Loucy (cell line): ENCODE data around the gene MMADHC.

Experiments
- H2AFZ ChIP-seq: fragments of 200-600 bp; sonication (generic); 2 replicates; pipeline ENCODE4 v1.6.0; 2016; ENCODE audit warnings: antibody characterized with exemption, mild to moderate bottlenecking, low read length, moderate library complexity
- H3F3A ChIP-seq: fragments of 200-600 bp; 2 replicates; pipeline ENCODE4 v1.6.0; 2016; ENCODE audit warnings: antibody characterized with exemption, low read depth, mild to moderate bottlenecking
- H3K27me3 ChIP-seq: fragments of 200-600 bp; sonication (generic); 2 replicates; pipeline ENCODE4 v1.6.1; 2014; ENCODE audit warnings: low read length, mild to moderate bottlenecking; ENCODE audit not compliant: insufficient read depth, poor library complexity, severe bottlenecking
- H3K36me3 ChIP-seq: fragments of 200-600 bp; sonication (generic); 2 replicates; pipeline ENCODE4 v1.6.1; 2016; ENCODE audit warnings: low read length; ENCODE audit not compliant: insufficient read depth
- H3K4me1 ChIP-seq: fragments of 200-600 bp; sonication (generic); 2 replicates; pipeline ENCODE4 v1.5.1; 2014; ENCODE audit warnings: low read length, mild to moderate bottlenecking; ENCODE audit not compliant: insufficient read depth, poor library complexity, severe bottlenecking
- H3K4me2 ChIP-seq: fragments of 200-600 bp; sonication (generic); 2 replicates; pipeline ENCODE4 v1.6.0; 2014; ENCODE audit warnings: antibody characterized with exemption, low read length, low read depth, mild to moderate bottlenecking; ENCODE audit not compliant: poor library complexity, severe bottlenecking
- H3K4me3 ChIP-seq: fragments of 200-600 bp; sonication (generic); 2 replicates; pipeline ENCODE4 v1.5.1; 2014; ENCODE audit warnings: low read length, mild to moderate bottlenecking, mixed read lengths; ENCODE audit not compliant: poor library complexity, severe bottlenecking
- H3K79me2 ChIP-seq: fragments of 200-600 bp; sonication (generic); 2 replicates; pipeline ENCODE4 v1.6.1; 2014; ENCODE audit warnings: low read length; ENCODE audit not compliant: insufficient read depth
- H3K9ac ChIP-seq: fragments of 200-600 bp; sonication (generic); 2 replicates; pipeline ENCODE4 v1.6.0; 2014; ENCODE audit warnings: mild to moderate bottlenecking, low read depth, low read length, moderate library complexity; ENCODE audit not compliant: poor library complexity, severe bottlenecking
- H3K9me2 ChIP-seq: fragments of 200-600 bp; sonication (generic); replicated peaks from 2 replicates; pipeline ENCODE4 v1.6.1; 2016; ENCODE audit warnings: low read depth, low read length, mixed read lengths
- H3K9me3 ChIP-seq: fragments of 200-600 bp; sonication (generic); 2 replicates; pipeline ENCODE4 v1.6.1; 2014; ENCODE audit warnings: mild to moderate bottlenecking, antibody characterized with exemption, low read length, low read depth; ENCODE audit not compliant: insufficient read depth
- H4K20me1 ChIP-seq: fragments of 200-600 bp; sonication (generic); 2 replicates; pipeline ENCODE4 v1.6.0; 2014; ENCODE audit warnings: antibody characterized with exemption, low read length, mild to moderate bottlenecking; ENCODE audit not compliant: insufficient read depth, poor library complexity, severe bottlenecking
- EZH2phosphoT487 ChIP-seq: fragments of 200-600 bp; IDR thresholded peaks from 2 replicates; pipeline ENCODE4 v1.6.1; 2018; ENCODE audit warnings: antibody characterized with exemption, mild to moderate bottlenecking, moderate library complexity, borderline replicate concordance
- TF ChIP-seq, protein P1 (sequence below): fragments of 200-600 bp; sonication (generic); conservative IDR thresholded peaks from 2 replicates; pipeline ENCODE4 v1.5.1; 2014; ENCODE audit warnings: mild to moderate bottlenecking, antibody characterized with exemption, low read length

The MMADHC gene

DNA sequence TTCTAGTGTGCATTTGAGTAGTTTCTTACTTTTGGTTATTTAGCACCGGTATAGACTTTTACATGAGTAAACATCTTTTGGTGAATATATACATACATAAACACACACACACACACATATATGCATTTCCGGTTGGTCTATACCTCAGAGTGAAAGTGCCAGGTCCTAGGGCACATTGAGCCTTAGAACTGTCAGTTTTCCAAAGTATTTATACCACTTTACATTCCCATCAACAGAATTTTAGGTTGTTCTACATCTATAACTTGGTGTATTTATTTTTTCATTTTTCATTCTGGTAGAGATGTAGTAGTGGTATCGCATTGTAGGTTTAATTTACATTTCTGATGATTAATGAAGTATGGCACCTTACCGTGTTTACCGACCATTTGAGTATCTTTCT lies 22.6 kb downstream of the MMADHC start:
- no peaks in the 10 kb centered on the region for H3K79me2 ChIP-seq
- H3K9me3 ChIP-seq: no peaks in the 10 kb centered on the region
- peaks cover 36% of the 10 kb centered on the region for H3K36me3 ChIP-seq
- no peak for TF ChIP-seq EZH2phosphoT487
- TF ChIP-seq, protein P1, sequence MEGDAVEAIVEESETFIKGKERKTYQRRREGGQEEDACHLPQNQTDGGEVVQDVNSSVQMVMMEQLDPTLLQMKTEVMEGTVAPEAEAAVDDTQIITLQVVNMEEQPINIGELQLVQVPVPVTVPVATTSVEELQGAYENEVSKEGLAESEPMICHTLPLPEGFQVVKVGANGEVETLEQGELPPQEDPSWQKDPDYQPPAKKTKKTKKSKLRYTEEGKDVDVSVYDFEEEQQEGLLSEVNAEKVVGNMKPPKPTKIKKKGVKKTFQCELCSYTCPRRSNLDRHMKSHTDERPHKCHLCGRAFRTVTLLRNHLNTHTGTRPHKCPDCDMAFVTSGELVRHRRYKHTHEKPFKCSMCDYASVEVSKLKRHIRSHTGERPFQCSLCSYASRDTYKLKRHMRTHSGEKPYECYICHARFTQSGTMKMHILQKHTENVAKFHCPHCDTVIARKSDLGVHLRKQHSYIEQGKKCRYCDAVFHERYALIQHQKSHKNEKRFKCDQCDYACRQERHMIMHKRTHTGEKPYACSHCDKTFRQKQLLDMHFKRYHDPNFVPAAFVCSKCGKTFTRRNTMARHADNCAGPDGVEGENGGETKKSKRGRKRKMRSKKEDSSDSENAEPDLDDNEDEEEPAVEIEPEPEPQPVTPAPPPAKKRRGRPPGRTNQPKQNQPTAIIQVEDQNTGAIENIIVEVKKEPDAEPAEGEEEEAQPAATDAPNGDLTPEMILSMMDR: no peak
- no peak overlapping the region for H2AFZ ChIP-seq
- no peaks in the 10 kb centered on the region for H3K9me2 ChIP-seq
- no peak overlapping the region for H3K9ac ChIP-seq
- no peaks in the 10 kb centered on the region for H4K20me1 ChIP-seq
- H3K4me2 ChIP-seq: no peak overlapping the region
- no peaks in the 10 kb centered on the region for H3K4me1 ChIP-seq
- H3K27me3 ChIP-seq: no peaks in the 10 kb centered on the region
- H3K4me3 ChIP-seq: no peak overlapping the region
- no peaks in the 10 kb centered on the region for H3F3A ChIP-seq

DNA sequence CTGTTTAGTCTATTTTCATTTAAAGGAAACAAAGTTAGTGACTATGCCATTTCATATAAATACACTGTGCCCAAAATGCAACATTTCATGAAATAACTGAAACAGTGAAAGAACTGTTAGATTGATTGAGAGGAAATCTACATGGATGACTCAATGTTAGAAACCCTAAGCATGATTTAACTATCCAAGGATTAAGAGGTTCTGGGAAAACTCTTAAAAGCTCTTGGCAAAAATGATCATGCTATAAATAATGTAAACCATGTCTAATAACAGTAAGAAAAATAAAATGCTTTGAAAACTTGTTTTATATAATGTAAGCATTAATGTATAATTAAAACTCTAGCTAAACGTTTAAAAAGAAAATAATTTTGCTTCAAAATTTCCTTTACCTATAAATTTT lies 23.5 kb downstream of the MMADHC start:
- no peaks in the 10 kb centered on the region for H3K9me2 ChIP-seq
- H3K4me1 ChIP-seq: no peaks in the 10 kb centered on the region
- H3K9me3 ChIP-seq: no peaks in the 10 kb centered on the region
- no peaks in the 10 kb centered on the region for H3F3A ChIP-seq
- H3K27me3 ChIP-seq: no peaks in the 10 kb centered on the region
- H3K79me2 ChIP-seq: no peaks in the 10 kb centered on the region
- no peak overlapping the region for H3K4me3 ChIP-seq
- no peak overlapping the region for H3K4me2 ChIP-seq
- no peak overlapping the region for H3K9ac ChIP-seq
- no peaks in the 10 kb centered on the region for H4K20me1 ChIP-seq
- no peak overlapping the region for H2AFZ ChIP-seq
- peaks cover 27% of the 10 kb centered on the region for H3K36me3 ChIP-seq
- no peak for TF ChIP-seq EZH2phosphoT487
- TF ChIP-seq, protein P1: no peak

DNA sequence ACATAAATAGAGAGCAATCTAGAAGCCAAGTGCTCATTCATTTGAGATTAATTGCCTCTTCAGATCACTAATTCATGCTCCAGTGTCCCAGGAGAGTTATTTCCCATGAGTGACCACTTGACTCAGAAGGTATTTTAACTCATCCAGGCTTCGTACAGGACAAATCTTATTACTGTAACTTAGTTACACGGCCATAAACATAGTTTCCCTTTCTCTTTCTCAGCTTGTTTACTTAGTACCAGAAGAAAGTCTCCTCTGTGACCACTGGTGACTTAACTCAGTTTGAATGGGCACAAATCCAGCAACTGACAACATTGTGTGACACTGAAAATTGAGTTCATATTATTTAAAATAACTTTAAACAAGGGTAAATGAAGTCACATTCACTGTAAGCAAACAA lies 25.3 kb downstream of the MMADHC start:
- H3K9ac ChIP-seq: no peak overlapping the region
- TF ChIP-seq, protein P1: no peak
- no peak for TF ChIP-seq EZH2phosphoT487
- H4K20me1 ChIP-seq: no peaks in the 10 kb centered on the region
- H3K4me3 ChIP-seq: no peak overlapping the region
- no peaks in the 10 kb centered on the region for H3K4me1 ChIP-seq
- no peaks in the 10 kb centered on the region for H3K79me2 ChIP-seq
- H3K27me3 ChIP-seq: no peaks in the 10 kb centered on the region
- no peaks in the 10 kb centered on the region for H3K9me3 ChIP-seq
- no peak overlapping the region for H2AFZ ChIP-seq
- no peaks in the 10 kb centered on the region for H3K9me2 ChIP-seq
- H3K4me2 ChIP-seq: no peak overlapping the region
- peaks cover 10% of the 10 kb centered on the region; the same call in 1 of the 2 replicates for H3K36me3 ChIP-seq
- H3F3A ChIP-seq: no peaks in the 10 kb centered on the region
